ENCODE data around the gene FAM50B. TPM values are rescaled to one million over a fixed set of nuclear protein-coding genes. Genes with fewer than 3 reads are reported as not detected.

FAM50B gene, protein sequence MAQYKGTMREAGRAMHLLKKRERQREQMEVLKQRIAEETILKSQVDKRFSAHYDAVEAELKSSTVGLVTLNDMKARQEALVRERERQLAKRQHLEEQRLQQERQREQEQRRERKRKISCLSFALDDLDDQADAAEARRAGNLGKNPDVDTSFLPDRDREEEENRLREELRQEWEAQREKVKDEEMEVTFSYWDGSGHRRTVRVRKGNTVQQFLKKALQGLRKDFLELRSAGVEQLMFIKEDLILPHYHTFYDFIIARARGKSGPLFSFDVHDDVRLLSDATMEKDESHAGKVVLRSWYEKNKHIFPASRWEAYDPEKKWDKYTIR
- 10 to 100 TPM in 1 of 2 experiments, 1 to 10 TPM in 1; 8.8 to 10.6 TPM for total RNA-seq

DNA sequence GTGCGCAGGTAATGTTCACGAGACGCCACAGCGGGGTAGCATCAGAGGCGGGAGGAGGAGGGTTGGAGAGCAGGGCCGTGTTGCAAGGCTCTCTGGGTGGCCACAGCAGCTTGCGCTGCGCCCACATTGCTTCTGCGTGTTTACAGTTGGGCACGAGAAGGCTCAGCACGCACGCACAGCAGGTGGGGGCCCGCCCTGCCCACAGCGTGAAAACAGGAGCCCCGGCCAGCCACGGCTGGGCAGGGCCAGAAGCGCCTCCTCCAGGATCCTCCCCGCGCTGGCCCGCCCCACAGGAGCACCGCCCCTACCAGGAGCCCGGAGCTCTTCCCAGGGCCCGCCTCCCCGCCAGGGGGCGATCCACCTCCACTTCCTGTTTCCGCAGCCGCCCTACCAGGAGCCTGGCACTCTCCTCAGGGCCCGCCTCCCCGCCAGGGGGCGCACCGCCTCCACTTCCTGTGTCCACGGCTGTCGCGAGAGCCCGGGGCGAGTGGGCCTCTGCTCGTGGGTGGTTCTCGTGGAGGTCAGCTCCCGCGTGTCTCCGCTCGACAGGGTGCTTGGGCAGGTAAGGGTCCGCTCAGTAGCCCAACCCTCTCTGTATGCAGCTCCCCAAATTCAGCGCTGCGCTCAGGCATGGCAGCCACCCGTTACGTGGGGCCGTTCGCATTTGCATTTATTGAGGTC is at the start of gene FAM50B:
Gene FAM50B (plus strand): TSS at position 449 of the 681 bp plus-strand sequence. CDS start 439 bp downstream, outside the sequence.
- Mint-ChIP-seq H3K4me3 (peak within 1 kb of the TSS; percentile 74), H3K36me3 (peaks cover 5% of the 10 kb centered on the region), H3K27ac (peak within 1 kb of the TSS; percentile 74), H3K27me3 (no peaks in the 10 kb centered on the region), H3K4me1 (peaks cover 32% of the 10 kb centered on the region), H3K9me3 (ENCODE audit: low read depth) (no peaks in the 10 kb centered on the region)
- CTCF ChIA-PET, result interaction anchor here (0.5 to 5.2 kb wide), 32 partner anchors 8 to 307 kb away, joined by 3 to 31 read pairs (median 4); partner anchors contain the start of gene ECI2
- DNase-seq (peak; percentile 94), ATAC-seq (peak; percentile 96)

GRCh38 chr6:3799719-3800118 is 49.5 kb upstream of the FAM50B start:
- Mint-ChIP-seq H3K9me3 (ENCODE audit: low read depth) (no peaks in the 10 kb centered on the region), H3K27me3 (peaks cover 5% of the 10 kb centered on the region), H3K4me3 (no peak overlapping the region), H3K27ac (no peak overlapping the region), H3K4me1 (peaks cover 3% of the 10 kb centered on the region), H3K36me3 (no peaks in the 10 kb centered on the region)
- ATAC-seq (no peak), DNase-seq (no peak)
- CTCF ChIA-PET, result no interaction called here

GRCh38 chr6:3800850-3801591 is 48.2 kb upstream of the FAM50B start:
- no peak for DNase-seq
- CTCF ChIA-PET, result no interaction called here
- peaks cover 3% of the 10 kb centered on the region for H3K4me1 Mint-ChIP-seq
- no peak for ATAC-seq
- H3K9me3 Mint-ChIP-seq (ENCODE audit: low read depth), result no peaks in the 10 kb centered on the region
- no peak overlapping the region for H3K4me3 Mint-ChIP-seq
- no peaks in the 10 kb centered on the region for H3K36me3 Mint-ChIP-seq
- H3K27me3 Mint-ChIP-seq, result peaks cover 5% of the 10 kb centered on the region
- H3K27ac Mint-ChIP-seq, result no peak overlapping the region

DNA sequence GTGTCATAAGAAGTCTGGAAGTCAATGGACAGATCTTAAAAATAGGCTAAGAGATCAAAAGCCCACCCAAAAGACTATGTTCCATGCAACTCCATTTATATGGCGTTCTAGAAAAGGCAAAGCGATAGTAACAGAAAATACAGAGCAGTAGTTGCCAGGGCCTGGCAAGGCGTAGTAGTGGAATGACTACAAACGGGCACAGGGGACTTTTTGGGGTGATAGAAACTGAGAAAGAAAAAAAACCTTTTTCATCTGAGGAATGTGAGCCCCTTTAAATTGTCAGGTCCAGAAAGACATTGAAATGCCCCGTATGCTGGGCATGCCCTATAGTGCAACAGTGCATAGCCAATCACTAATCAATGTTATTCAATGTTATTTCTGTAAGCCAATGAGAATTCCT is 47.2 kb upstream of the FAM50B start:
- Mint-ChIP-seq H3K27ac (no peak overlapping the region), H3K4me3 (no peak overlapping the region), H3K36me3 (no peaks in the 10 kb centered on the region), H3K27me3 (peaks cover 5% of the 10 kb centered on the region), H3K9me3 (ENCODE audit: low read depth) (no peaks in the 10 kb centered on the region), H3K4me1 (peaks cover 3% of the 10 kb centered on the region)
- CTCF ChIA-PET, result no interaction called here
- DNase-seq (no peak), ATAC-seq (no peak)

GRCh38 chr6:3803627-3804468 is 45.3 kb upstream of the FAM50B start:
- H3K4me1 Mint-ChIP-seq, result peaks cover 3% of the 10 kb centered on the region
- H3K4me3 Mint-ChIP-seq, result no peak overlapping the region
- DNase-seq (no peak), ATAC-seq (no peak)
- H3K27me3 Mint-ChIP-seq, result peaks cover 8% of the 10 kb centered on the region
- H3K9me3 Mint-ChIP-seq (ENCODE audit: low read depth), result no peaks in the 10 kb centered on the region
- no peaks in the 10 kb centered on the region for H3K36me3 Mint-ChIP-seq
- CTCF ChIA-PET, result no interaction called here
- no peak overlapping the region for H3K27ac Mint-ChIP-seq

DNA sequence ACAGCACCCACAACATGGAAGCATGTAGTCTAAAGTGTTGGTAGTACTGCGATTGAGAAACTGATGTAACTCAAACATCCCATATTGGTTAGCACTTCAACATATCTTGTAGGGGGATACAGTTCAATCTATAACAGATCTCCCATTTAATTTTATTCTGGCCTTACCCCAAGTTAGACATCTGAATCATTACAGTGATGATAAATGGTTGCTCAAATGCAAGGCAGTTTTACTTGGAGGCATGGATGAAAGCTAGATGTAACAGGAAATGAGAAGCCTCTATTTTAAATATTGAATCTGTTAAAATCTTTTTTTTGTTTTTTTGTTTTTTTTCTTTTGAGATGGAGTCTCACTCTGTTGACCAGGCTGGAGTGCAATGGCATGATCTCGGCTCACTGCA is 44.2 kb upstream of the FAM50B start:
- CTCF ChIA-PET, result no interaction called here
- Mint-ChIP-seq H3K36me3 (no peaks in the 10 kb centered on the region), H3K9me3 (ENCODE audit: low read depth) (no peaks in the 10 kb centered on the region), H3K27ac (no peak overlapping the region), H3K4me3 (no peak overlapping the region), H3K4me1 (peaks cover 3% of the 10 kb centered on the region), H3K27me3 (peaks cover 8% of the 10 kb centered on the region)
- no peak for ATAC-seq
- DNase-seq, result no peak

- no peak overlapping the region for H3K4me3 Mint-ChIP-seq
- H3K27ac Mint-ChIP-seq, result no peak overlapping the region
- no peaks in the 10 kb centered on the region for H3K36me3 Mint-ChIP-seq
- ATAC-seq (no peak), DNase-seq (no peak)
- peaks cover 5% of the 10 kb centered on the region for H3K27me3 Mint-ChIP-seq
- CTCF ChIA-PET, result no interaction called here
- H3K9me3 Mint-ChIP-seq (ENCODE audit: low read depth), result no peaks in the 10 kb centered on the region
- peaks cover 3% of the 10 kb centered on the region for H3K4me1 Mint-ChIP-seq
Measured at GRCh38 chr6:3805448-3806123, 43.6 kb upstream of the FAM50B start.

DNA sequence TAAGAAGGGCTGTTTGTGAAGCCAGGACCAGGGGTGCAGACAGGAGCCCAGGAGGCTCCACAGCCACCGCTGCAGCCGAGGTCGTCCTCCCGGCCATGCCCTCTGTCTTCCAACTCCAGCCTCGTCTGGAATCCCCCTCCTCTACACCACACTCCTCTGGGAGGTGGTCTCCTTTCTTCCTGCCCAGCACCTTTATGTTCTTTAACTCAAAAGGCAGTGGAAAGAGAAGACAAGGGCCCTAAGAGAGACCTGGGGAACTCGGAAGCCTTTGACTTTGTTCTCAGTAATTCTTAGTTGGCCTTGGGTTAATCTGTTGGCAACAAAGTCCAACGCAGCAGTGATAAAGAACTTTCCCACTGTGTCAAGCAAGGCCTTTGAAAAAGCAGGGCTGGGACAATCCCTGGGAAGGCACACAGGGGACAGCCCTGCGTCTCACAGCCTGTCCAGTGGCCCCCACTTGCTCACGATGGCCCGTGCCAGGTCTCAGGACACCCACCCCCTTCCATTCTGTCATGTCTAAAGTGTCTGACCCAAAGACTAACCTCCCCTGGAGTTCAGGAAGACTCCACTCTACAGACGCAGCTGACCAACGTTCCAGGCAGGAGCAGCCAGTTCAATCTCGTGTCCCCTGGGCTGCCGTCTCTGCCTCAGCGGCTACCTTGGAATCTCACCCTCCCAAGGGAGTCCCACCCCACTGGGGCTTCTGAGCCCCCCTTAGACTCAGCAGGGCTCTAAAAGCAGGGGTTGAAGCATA is 42.8 kb upstream of the FAM50B start:
- Mint-ChIP-seq H3K27ac (no peak overlapping the region), H3K4me3 (no peak overlapping the region), H3K36me3 (no peaks in the 10 kb centered on the region), H3K4me1 (peaks cover 3% of the 10 kb centered on the region), H3K9me3 (ENCODE audit: low read depth) (no peaks in the 10 kb centered on the region), H3K27me3 (peaks cover 3% of the 10 kb centered on the region)
- DNase-seq, result no peak
- CTCF ChIA-PET, result no interaction called here
- ATAC-seq, result no peak

GRCh38 chr6:3808199-3808598 is 41.0 kb upstream of the FAM50B start:
- CTCF ChIA-PET, result no interaction called here
- ATAC-seq, result no peak
- no peaks in the 10 kb centered on the region for H3K9me3 Mint-ChIP-seq (ENCODE audit: low read depth)
- H3K4me1 Mint-ChIP-seq, result no peaks in the 10 kb centered on the region
- H3K4me3 Mint-ChIP-seq, result no peak overlapping the region
- H3K27me3 Mint-ChIP-seq, result peaks cover 8% of the 10 kb centered on the region
- no peak overlapping the region for H3K27ac Mint-ChIP-seq
- H3K36me3 Mint-ChIP-seq, result no peaks in the 10 kb centered on the region
- no peak for DNase-seq

DNA sequence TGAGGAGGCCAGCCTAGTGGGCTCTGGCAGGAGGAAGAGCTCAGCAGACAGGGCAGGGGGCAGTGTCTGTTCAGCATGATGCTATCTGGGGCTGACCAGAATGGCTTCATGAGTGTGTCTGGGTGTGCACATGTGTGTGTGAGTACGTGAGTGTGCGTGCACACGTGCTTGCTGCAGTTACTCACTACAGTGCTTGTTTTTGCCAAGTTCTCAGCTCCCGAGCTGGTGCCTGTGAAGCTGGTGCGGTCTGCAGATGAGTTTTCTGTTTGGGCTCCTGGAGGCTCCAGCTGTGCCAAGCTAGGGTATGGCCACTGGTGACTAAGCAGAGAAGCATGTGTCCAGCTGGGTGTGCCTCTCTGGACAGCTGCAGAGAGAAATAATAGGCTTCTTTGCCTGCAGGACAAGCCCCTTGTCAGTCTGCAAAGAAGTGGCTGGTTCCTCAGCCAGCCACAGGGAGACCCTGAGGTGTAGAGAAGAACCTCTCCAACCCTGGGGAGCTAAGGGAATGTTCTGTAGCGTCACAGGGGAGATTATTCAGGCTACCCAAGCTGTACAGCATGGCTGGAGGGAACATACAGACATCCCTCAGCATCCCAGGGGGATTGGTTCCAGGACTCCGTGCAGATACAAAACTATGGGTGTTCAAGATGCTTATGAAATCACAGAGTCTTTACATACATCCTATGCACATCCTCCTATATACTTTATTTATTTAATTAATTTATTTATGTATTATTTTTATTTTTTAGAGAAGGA is 40.2 kb upstream of the FAM50B start:
- DNase-seq (no peak), ATAC-seq (no peak)
- Mint-ChIP-seq H3K36me3 (no peaks in the 10 kb centered on the region), H3K9me3 (ENCODE audit: low read depth) (no peaks in the 10 kb centered on the region), H3K27me3 (peaks cover 8% of the 10 kb centered on the region), H3K27ac (no peak overlapping the region), H3K4me3 (no peak overlapping the region), H3K4me1 (no peaks in the 10 kb centered on the region)
- CTCF ChIA-PET, result no interaction called here

DNA sequence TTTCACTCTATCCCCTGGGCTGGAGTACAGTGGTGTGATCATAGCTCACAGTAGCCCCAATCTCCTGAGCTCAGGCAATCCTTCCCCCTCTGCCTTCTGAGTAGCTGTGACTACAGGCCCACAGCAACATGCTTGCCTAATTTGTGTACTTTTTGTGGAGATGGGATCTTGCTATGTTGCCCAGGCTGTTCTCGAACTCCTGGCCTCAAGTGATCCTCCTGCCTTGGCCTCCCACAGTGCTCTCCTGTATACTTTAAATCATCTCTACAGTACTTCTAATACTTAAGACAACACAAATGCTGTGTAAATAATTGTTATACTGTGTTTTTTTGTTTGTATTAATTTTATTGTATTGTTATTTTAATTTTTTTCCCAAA is 39.7 kb upstream of the FAM50B start:
- Mint-ChIP-seq H3K27me3 (peaks cover 8% of the 10 kb centered on the region), H3K4me3 (no peak overlapping the region), H3K4me1 (no peaks in the 10 kb centered on the region), H3K9me3 (ENCODE audit: low read depth) (no peaks in the 10 kb centered on the region), H3K27ac (no peak overlapping the region), H3K36me3 (no peaks in the 10 kb centered on the region)
- no peak for ATAC-seq
- DNase-seq, result no peak
- CTCF ChIA-PET, result no interaction called here

DNA sequence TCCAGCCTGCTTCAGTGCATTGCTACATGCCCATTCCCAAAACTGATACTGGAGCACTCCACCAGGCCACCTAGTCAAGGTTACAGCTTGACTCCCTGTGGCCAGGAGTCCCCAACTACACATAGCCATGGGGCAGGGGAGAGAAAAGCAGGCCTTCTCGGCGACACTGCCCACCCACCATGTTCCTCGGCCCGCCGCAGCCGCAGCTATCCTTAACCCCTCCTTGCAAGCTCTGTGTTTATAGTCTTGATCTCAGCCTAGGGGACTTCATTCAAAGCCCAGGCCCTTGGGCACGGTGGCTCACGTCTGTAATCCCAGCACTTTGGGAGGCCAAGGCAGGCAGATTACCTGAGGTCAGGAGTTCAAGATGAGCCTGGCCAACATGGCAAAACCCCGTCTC is 39.2 kb upstream of the FAM50B start:
- H3K4me1 Mint-ChIP-seq, result no peaks in the 10 kb centered on the region
- DNase-seq (no peak), ATAC-seq (no peak)
- H3K27me3 Mint-ChIP-seq, result peaks cover 8% of the 10 kb centered on the region
- no peaks in the 10 kb centered on the region for H3K36me3 Mint-ChIP-seq
- CTCF ChIA-PET, result no interaction called here
- H3K9me3 Mint-ChIP-seq (ENCODE audit: low read depth), result no peaks in the 10 kb centered on the region
- H3K27ac Mint-ChIP-seq, result no peak overlapping the region
- H3K4me3 Mint-ChIP-seq, result no peak overlapping the region
